ENCODE data around the gene GANC. TPM values are rescaled to one million over a fixed set of nuclear protein-coding genes. Genes with fewer than 3 reads are reported as not detected.
A peak's percentile ranks its signal among the peaks of the same experiment; 100 is the strongest.

Gene GANC
- total RNA-seq, 1 experiment from 2014 or later: 24.0 TPM

GRCh38 chr15:42384597-42384996 is 111.6 kb downstream of the GANC start:
- Mint-ChIP-seq H3K4me1 (ENCODE audit: insufficient read depth, unreplicated experiment) (no peaks in the 10 kb centered on the region), H3K27me3 (ENCODE audit: insufficient read depth, unreplicated experiment) (no peaks in the 10 kb centered on the region), H3K4me3 (ENCODE audit: unreplicated experiment) (no peak overlapping the region), H3K36me3 (ENCODE audit: insufficient read depth, unreplicated experiment) (no peaks in the 10 kb centered on the region), H3K9me3 (ENCODE audit: unreplicated experiment) (no peaks in the 10 kb centered on the region), H3K27ac (ENCODE audit: low read depth, unreplicated experiment) (no peak overlapping the region)
- intact Hi-C loops (cut with micrococcal nuclease): loop anchor here (10.0 kb wide), 1 partner anchor 110 kb away; the partner anchor contains the start of genes GANC and TMEM87A
- ChIA-PET CTCF (interaction anchor here (1.6 kb wide), 1 partner anchor 8 kb away, joined by 3 read pairs; no protein-coding TSS in a partner anchor), POLR2A (no interaction called here)
- no peak for TF ChIP-seq CTCF (IDR thresholded peaks at IDR 0.05; ENCODE audit: unreplicated experiment)
- DNase-seq (ENCODE audit: unreplicated experiment): no peak
- BruUV-seq (replicated peaks): no TSS peak

DNA sequence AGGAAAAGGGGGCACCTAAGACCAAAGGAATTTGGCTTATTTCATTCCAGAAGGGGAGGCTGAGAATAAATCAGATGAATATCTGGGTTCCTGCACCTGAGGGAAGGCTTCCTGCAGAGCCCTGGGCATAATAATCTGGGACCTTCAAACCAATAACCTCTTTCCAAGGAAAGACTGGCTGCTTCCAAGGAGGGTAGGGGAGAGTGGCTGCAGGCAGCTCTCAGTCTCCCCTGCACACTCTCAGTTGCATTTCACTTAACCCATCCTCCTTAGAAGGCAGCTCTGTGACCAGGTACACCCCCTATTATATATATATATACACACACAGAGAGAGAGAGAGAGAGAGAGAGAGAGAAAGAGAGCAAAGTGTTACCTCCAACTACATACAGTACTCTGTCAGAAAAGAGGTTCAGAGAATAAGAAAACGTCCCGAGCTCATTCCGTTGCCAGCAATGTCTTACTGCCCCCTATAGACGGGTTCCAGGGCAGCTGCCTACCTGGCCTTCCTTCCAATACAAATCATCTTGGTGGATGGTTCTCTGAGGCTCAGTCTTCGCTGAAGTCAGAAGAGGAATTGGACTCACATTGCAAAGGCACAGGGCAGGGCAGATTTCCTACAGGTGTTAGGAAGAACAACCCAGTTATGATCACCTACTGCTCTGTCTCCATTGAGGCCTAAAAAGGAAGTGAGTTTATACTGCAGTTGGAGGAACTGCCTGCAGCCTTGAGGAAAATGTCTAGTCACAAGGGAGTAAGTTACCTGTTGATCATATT is 112.4 kb downstream of the GANC start:
- POLR2A ChIA-PET: interaction anchor here (0.6 kb wide), 1 partner anchor 53 kb away, joined by 3 read pairs; no protein-coding TSS in a partner anchor
- no peaks in the 10 kb centered on the region for H3K4me1 Mint-ChIP-seq (ENCODE audit: insufficient read depth, unreplicated experiment)
- no peak overlapping the region for H3K27ac Mint-ChIP-seq (ENCODE audit: low read depth, unreplicated experiment)
- TF ChIP-seq CTCF (IDR thresholded peaks at IDR 0.05; ENCODE audit: unreplicated experiment): peak; percentile 43
- no peaks in the 10 kb centered on the region for H3K36me3 Mint-ChIP-seq (ENCODE audit: insufficient read depth, unreplicated experiment)
- H3K9me3 Mint-ChIP-seq (ENCODE audit: unreplicated experiment): no peaks in the 10 kb centered on the region
- H3K27me3 Mint-ChIP-seq (ENCODE audit: insufficient read depth, unreplicated experiment): no peaks in the 10 kb centered on the region
- peak; percentile 60 for DNase-seq (ENCODE audit: unreplicated experiment)
- BruUV-seq (replicated peaks): no TSS peak
- H3K4me3 Mint-ChIP-seq (ENCODE audit: unreplicated experiment): no peak overlapping the region
- CTCF ChIA-PET: interaction anchor here (1.6 kb wide), 1 partner anchor 9 kb away, joined by 3 read pairs; no protein-coding TSS in a partner anchor
- intact Hi-C loops (cut with micrococcal nuclease): loop anchor here (10.0 kb wide), 1 partner anchor 111 kb away; the partner anchor contains the start of genes GANC and TMEM87A

GRCh38 chr15:42385980-42386700 is 113.1 kb downstream of the GANC start:
- H3K27ac Mint-ChIP-seq (ENCODE audit: low read depth, unreplicated experiment): no peak overlapping the region
- no peak for DNase-seq (ENCODE audit: unreplicated experiment)
- intact Hi-C loops (cut with micrococcal nuclease): loop anchor here (10.0 kb wide), 1 partner anchor 111 kb away; the partner anchor contains the start of genes GANC and TMEM87A
- H3K4me1 Mint-ChIP-seq (ENCODE audit: insufficient read depth, unreplicated experiment): no peaks in the 10 kb centered on the region
- no peak overlapping the region for H3K4me3 Mint-ChIP-seq (ENCODE audit: unreplicated experiment)
- no peaks in the 10 kb centered on the region for H3K27me3 Mint-ChIP-seq (ENCODE audit: insufficient read depth, unreplicated experiment)
- ChIA-PET CTCF (interaction anchor here (1.6 kb wide), 1 partner anchor 10 kb away, joined by 3 read pairs; no protein-coding TSS in a partner anchor), POLR2A (interaction anchor here (0.6 kb wide), 1 partner anchor 54 kb away, joined by 3 read pairs; no protein-coding TSS in a partner anchor)
- no TSS peak for BruUV-seq (replicated peaks)
- no peaks in the 10 kb centered on the region for H3K9me3 Mint-ChIP-seq (ENCODE audit: unreplicated experiment)
- no peaks in the 10 kb centered on the region for H3K36me3 Mint-ChIP-seq (ENCODE audit: insufficient read depth, unreplicated experiment)
- TF ChIP-seq CTCF (IDR thresholded peaks at IDR 0.05; ENCODE audit: unreplicated experiment): no peak

DNA sequence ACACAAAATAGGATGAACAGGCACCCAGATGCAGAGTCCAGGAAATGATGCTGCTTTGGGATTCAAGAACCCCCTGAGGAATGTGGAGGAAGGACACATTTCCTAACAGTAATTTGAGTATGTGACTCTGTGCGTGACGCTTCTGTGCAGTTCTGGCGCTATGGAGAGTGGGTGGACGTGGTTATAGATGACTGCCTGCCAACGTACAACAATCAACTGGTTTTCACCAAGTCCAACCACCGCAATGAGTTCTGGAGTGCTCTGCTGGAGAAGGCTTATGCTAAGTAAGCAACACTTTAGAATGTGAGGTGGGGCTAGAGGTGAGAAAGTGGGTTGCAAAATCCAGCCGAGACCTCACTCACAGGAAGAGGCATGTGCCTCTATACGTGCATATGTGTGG is 114.6 kb downstream of the GANC start:
- H3K27me3 Mint-ChIP-seq (ENCODE audit: insufficient read depth, unreplicated experiment): no peaks in the 10 kb centered on the region
- ChIA-PET CTCF (no interaction called here), POLR2A (interaction anchor here (1.3 kb wide), 1 partner anchor 17 kb away, joined by 3 read pairs; no protein-coding TSS in a partner anchor)
- no peaks in the 10 kb centered on the region for H3K9me3 Mint-ChIP-seq (ENCODE audit: unreplicated experiment)
- no peak overlapping the region for H3K4me3 Mint-ChIP-seq (ENCODE audit: unreplicated experiment)
- H3K36me3 Mint-ChIP-seq (ENCODE audit: insufficient read depth, unreplicated experiment): no peaks in the 10 kb centered on the region
- H3K27ac Mint-ChIP-seq (ENCODE audit: low read depth, unreplicated experiment): no peak overlapping the region
- BruUV-seq (replicated peaks): no TSS peak
- no peak for TF ChIP-seq CTCF (IDR thresholded peaks at IDR 0.05; ENCODE audit: unreplicated experiment)
- H3K4me1 Mint-ChIP-seq (ENCODE audit: insufficient read depth, unreplicated experiment): no peaks in the 10 kb centered on the region
- DNase-seq (ENCODE audit: unreplicated experiment): no peak
- intact Hi-C loops (cut with micrococcal nuclease): loop anchor here (10.0 kb wide), 1 partner anchor 113 kb away; the partner anchor contains the start of genes GANC and TMEM87A

All from MCF 10A (cell line).